GM10266 (cell line): Measurements from ENCODE around the gene SIVA1.

Source experiments
- DNase-seq: peaks from one replicate; pipeline ENCODE4 v3.0.0; 2012; ENCODE audit errors: extremely low spot score
- TF ChIP-seq, protein P1 (sequence below): IDR thresholded peaks from 2 replicates; pipeline ENCODE4 v1.5.1; 2012; ENCODE audit warnings: mild to moderate bottlenecking, low read depth; ENCODE audit not compliant: control insufficient read depth, insufficient read depth; ENCODE audit errors: missing control alignments

Gene SIVA1

DNA sequence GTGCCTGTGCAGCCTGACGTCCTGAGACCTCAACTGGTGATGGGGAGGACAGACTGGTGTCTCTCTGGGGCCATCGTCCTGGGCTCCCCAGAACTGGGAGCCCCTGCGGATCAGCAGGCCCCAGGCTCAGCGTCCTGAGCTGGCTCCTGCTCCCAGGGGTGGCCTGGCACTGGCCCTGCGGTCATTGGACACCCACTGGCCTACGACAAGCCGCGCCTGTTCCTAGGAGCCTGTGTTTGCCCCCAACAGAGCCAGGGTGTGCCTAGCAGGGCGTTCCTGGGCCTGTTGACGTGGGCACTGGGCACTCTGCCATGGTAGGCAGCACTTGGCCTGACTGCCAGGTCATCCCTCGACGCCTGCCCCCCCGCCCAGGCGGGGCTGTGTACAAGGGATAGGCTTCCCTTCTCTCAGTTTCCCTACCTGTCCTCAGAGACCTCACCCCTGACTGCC is 20.6 kb upstream of the SIVA1 start:
- TF ChIP-seq, protein P1, sequence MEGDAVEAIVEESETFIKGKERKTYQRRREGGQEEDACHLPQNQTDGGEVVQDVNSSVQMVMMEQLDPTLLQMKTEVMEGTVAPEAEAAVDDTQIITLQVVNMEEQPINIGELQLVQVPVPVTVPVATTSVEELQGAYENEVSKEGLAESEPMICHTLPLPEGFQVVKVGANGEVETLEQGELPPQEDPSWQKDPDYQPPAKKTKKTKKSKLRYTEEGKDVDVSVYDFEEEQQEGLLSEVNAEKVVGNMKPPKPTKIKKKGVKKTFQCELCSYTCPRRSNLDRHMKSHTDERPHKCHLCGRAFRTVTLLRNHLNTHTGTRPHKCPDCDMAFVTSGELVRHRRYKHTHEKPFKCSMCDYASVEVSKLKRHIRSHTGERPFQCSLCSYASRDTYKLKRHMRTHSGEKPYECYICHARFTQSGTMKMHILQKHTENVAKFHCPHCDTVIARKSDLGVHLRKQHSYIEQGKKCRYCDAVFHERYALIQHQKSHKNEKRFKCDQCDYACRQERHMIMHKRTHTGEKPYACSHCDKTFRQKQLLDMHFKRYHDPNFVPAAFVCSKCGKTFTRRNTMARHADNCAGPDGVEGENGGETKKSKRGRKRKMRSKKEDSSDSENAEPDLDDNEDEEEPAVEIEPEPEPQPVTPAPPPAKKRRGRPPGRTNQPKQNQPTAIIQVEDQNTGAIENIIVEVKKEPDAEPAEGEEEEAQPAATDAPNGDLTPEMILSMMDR: no peak
- no peak for DNase-seq

DNA sequence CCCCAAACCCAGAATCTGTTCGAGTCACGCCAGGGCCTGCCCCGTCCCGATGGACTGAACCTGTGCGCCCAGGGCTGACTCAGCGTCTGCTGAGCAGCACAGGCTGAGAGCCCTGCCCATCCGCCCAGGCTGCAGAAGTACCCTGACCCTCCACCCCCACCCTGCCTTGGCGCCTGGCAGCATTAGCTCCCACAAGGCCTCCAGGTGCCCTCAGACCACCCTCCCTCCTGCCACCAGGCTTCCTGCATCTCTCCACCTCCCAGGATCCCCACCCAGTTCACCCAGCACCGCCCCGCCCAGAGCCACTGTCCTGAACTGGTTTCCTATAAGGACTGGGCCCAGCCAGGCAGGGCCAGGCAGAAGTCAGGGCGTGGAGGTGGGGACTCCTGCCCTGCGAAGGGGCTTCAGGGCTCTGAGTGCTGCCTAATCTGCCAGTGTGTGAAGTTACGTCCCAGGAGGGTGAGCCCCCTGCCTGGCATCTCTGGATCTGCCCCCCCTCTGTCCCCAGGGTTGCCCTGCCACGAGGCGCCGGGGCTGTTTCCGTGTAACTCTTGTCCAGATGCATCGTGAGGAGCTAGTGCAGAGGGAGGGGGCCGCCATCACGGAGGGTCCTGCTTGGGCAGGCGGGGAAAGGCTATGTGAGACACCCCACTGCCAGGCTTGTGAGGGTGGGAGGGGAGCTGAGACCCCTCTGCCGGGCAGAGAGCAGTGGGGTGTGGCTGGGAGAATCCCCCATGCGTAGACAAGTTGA is 19.8 kb upstream of the SIVA1 start:
- TF ChIP-seq, protein P1: no peak
- no peak for DNase-seq

DNA sequence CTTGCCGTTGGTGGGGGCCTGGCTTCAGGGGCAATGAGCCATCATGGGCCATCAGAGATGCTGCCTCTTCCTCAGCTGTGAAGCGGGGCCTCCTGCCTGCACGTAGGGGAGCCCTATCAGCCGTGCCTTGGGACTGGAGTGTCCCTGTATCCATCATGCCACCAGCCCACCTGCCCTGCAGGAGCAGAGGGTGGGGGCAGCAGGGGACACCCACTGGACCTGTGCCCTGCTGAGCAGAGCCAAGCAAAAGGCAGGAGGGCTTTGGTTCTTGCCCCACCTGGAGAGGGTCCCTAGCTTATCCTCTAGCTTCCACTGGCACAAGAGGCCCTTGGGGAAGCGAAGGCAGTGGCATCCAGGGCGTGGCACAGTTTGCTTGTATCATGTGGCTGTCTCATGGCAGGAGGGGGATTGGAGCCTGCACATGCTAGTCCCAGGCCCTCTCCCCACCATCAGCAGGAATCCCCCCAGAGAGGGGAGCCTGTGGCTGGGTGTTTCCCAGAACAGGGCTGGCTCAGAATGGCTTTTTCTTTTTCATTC is 18.8 kb upstream of the SIVA1 start:
- no peak for DNase-seq
- TF ChIP-seq, protein P1: no peak

DNA sequence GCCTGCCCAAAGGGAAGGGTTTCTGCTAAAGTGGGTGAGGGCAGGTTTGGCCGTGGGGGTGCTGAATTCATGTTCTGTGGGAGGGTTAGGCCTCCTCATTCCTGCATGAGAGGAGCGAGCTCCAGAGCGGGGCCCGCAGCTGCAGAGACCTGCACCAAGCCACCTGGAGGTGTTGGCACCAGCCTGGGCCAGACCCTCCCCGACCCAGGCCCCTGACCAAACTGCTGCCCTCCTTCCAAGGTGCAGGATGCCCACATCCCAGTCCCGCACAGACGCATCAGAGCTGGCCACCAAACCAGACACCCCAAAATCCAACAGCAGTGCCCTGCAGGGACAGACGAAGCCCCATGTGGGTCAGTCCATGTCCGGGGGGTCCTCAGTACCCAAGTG is 18.4 kb upstream of the SIVA1 start:
- TF ChIP-seq, protein P1: no peak
- no peak for DNase-seq

DNA sequence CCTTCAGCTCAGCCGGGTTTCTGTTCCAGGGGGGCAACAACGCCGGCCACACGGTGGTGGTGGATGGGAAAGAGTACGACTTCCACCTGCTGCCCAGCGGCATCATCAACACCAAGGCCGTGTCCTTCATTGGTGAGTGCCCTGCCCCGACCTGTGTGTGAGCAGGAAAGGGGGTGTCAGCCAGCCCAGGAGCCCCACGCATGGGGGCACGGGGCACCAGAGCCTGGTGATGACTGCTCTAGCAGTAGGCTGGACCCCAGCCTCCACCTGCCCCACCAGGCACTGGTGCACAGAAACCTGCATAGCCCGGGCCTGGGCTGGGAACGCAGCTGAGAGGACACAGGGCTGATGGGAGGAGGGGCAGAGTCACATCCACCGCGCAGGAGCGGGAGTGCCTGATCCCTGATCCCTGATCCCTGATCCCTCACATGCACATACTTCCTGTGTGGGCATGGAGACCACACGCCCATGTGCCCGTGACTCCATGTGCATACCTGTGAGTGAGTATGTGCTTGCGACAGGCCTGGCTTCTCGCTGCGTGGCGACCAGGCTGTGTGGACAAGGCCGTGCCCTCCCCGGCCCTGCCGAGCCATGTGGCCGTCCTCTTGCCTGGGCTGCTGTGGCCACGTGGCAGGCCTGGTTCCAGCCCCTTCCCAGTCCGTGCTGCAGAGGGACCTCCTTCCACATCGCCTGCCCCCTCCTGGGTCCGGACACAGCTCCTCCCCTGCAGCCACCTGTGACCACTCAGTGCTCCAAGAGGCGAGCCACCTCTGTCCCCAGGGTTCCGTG is 17.8 kb upstream of the SIVA1 start:
- no peak for DNase-seq

DNA sequence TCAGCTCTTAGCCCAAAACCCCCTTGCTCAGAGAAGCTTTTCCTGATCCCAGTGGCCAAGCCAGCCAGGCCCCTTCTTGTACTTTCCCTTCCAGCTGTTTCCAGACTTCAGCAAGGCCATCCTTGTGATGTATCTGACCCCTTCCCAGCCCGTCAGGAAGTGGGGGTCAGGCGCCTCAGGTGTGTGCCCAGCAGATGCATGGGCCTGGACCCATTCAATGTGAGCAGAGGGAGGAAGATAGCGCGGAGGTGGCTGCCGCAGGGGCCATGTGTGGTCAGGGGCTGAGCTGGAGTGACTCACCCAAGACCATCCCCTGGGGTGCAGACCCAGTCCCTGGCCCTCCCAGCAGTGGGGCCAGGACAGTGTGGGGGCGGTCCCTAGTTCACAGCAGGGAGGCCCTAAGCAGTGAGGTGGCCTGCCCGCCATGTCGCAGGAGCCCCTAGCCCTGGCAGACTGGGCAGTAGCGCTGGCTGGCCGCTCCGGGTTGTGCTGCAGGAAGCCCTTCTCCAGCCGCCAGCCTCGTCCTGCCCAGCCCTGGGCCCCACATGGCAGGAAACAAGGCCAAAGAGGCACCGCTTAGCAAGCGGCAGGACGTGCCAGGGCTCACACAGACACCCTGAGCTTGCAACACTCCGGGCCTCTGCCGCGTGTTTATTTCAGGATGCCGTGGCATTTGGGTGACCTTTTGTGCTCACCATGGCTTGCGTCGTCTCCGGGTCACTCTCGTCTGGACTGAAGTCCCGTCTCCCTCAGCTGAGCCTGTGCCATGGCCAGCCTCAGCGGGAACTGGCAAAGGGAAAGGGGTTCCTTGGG is 16.9 kb upstream of the SIVA1 start:
- TF ChIP-seq, protein P1: no peak
- no peak for DNase-seq

More for the DNA sequence above, 17.8 kb upstream of the SIVA1 start:
- TF ChIP-seq, protein P1: no peak
